ENCODE measurements around the gene GNAZ.
"Not testable (repeated sequence)": the region's sequence is repeated elsewhere in the genome, so short reads cannot be mapped to it uniquely, and the experiment has no call there.

The GNAZ gene

GRCh38 chr22:23070418-23071229 is at the start of gene GNAZ:
Gene GNAZ, plus strand, starts transcription at chr22:23070519. Its CDS starts 25,177 bp downstream, at chr22:23095696.
- H3K4me3 ChIP-seq (replicated peaks; ENCODE audit: low read depth, low read length), result peak within 1 kb of the TSS; percentile 51
- no peak for DNase-seq (ENCODE audit: extremely low read depth, low read depth)
- no peak for TF ChIP-seq CTCF (IDR thresholded peaks at IDR 0.05; ENCODE audit: low read depth, low read length, missing control alignments)

- TF ChIP-seq CTCF (IDR thresholded peaks at IDR 0.05; ENCODE audit: low read depth, low read length, missing control alignments), result no peak
- H3K4me3 ChIP-seq (replicated peaks; ENCODE audit: low read depth, low read length), result no peak overlapping the region
- DNase-seq (ENCODE audit: extremely low read depth, low read depth), result no peak
These were observed 49.5 kb upstream of the GNAZ start for GRCh38 chr22:23020659-23021293.

- DNase-seq (ENCODE audit: extremely low read depth, low read depth); H3K4me3 ChIP-seq (replicated peaks; ENCODE audit: low read depth, low read length): not testable (repeated sequence)
These were observed 48.5 kb upstream of the GNAZ start for GRCh38 chr22:23021660-23022353.

DNA sequence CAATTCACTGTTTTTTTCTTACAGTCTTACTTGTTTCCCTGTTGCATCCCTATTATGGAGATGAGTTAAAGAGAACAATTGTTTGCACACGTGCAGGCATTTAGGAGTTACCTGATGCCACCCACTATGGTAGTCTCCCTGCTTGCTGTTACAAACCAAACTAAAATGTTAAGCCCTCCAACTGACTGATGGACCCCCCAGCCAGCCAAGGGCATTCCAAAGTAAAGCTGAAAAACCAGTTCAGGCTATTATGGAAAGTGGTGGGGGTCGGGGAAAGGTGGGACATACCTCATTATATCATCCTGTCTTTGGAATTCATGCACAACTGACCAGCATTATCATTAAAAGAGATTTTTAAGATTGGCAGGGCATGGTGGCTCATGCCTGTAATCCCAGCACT is 47.0 kb upstream of the GNAZ start:
- DNase-seq (ENCODE audit: extremely low read depth, low read depth), result no peak
- no peak overlapping the region for H3K4me3 ChIP-seq (replicated peaks; ENCODE audit: low read depth, low read length)
- no peak for TF ChIP-seq CTCF (IDR thresholded peaks at IDR 0.05; ENCODE audit: low read depth, low read length, missing control alignments)

- H3K4me3 ChIP-seq (replicated peaks; ENCODE audit: low read depth, low read length), result no peak overlapping the region
- no peak for DNase-seq (ENCODE audit: extremely low read depth, low read depth)
- TF ChIP-seq CTCF (IDR thresholded peaks at IDR 0.05; ENCODE audit: low read depth, low read length, missing control alignments), result no peak
These were observed 43.5 kb upstream of the GNAZ start for GRCh38 chr22:23026777-23027176.

DNA sequence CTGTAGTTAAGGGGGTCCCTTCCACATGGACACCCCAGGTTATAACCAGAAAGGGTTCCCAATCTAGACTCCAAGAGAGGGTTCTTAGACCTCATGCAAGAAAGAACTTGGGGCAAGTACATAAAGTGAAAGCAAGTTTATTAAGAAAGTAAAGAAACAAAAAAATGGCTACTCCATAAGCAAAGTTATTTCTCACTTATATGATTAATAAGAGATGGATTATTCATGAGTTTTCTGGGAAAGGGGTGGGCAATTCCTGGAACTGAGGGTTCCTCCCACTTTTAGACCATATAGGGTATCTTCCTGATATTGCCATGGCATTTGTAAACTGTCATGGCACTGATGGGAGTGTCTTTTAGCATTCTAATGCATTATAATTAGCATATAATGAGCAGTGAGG is 42.5 kb upstream of the GNAZ start:
- not testable (repeated sequence) for DNase-seq (ENCODE audit: extremely low read depth, low read depth); H3K4me3 ChIP-seq (replicated peaks; ENCODE audit: low read depth, low read length)

DNA sequence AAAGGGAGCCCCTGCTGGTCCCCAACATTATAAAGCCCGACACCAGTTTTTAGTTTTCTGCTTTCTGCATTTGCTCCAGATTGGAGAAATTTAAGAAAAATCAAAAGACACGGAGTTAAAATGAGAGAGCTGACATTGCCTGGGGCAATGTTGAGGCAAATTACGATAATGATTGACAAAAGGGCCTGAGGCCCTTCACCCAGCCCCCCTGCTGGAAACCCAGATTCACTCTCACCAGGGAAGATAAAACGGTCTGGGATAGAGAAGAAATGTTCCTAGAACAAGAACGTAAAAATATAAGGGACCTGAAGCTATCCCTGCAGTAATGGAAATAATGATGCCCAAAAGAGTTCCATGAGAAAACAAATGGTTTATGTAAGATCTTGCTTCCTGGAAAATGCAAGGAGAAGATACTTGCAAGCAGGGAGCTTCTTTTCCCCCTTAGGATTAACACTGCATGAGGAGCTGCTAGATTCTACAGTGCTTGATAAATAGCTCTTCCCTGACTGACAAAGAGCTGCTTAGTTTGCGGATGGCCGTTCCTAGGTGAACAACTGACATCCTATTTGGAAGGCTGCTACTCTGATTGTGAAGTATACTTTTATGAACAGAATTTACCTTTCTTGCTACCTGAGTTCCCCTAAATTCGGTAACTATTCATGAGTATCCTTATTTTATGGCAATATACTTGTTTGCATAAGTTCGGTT is 40.6 kb upstream of the GNAZ start:
- H3K4me3 ChIP-seq (replicated peaks; ENCODE audit: low read depth, low read length), result no peak overlapping the region
- no peak for DNase-seq (ENCODE audit: extremely low read depth, low read depth)
- TF ChIP-seq CTCF (IDR thresholded peaks at IDR 0.05; ENCODE audit: low read depth, low read length, missing control alignments), result no peak
